Measurements from ENCODE around the gene RLIM.

RLIM gene

DNA sequence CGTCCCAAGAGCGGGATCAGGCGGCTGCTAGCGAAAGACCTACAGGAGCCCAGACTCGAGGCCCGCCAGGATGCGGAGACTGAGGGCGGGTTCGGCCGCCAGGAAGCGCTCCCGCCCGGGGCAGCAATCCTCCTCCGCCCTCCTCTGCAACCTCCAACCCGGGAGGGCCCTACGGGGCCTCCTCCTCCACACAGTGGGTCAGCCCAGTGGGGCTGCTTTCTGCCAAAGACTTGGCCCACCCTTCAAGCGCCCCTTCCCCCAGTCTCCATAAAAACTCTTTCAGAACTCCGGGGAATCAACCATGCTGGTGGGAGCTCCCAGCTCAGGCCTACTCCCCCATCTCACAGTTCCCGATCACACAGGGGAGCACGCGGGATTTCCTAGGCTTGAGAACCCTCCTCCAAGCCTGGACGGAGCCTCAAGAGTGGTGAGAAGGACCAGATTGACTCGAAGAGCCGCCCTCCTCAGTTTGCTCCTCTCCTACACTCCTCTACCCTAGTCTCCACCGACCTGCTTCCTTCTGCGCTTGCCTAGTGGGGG lies 77.5 kb downstream of the RLIM start:
- in situ Hi-C loops (cut with MboI; ENCODE audit: low sequenced_read_pairs) = no loop called here

DNA sequence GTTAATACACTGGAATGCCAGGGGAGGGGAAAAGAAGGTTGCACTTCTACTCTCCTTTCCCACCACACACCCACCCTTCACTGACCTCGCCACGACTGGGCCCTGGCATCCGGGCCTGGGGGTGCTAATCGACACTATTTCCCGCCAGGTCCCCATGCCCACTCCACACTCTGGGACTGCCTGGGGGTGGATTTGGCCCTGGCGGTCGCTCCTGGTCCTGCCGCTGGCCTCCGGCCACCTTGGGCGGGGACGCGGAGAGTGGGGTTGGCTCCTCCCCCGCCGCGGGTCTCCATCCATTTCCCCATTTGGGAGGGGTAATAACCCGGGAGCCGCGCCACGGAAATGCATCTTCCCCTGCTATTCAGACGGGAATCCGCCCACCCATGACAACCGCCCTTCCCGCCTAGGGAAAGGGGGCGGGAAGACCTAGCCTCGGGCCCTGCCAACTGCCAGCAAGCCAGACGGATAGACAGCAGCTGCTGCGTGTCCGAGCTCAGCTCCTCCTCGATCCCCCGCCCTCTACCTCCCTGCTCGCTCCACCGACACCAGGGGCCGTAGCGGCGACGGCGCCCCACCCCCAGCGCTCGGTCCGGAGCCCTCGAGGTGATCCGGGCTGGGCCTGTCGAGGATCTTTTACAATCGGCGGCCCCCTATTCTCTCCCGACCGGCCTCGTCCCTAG lies 78.1 kb downstream of the RLIM start:
- in situ Hi-C loops (cut with MboI; ENCODE audit: low sequenced_read_pairs) = no loop called here

- in situ Hi-C loops (cut with MboI; ENCODE audit: low sequenced_read_pairs) = no loop called here
Measured at GRCh38 chrX:74535408-74536151, 78.8 kb downstream of the RLIM start.

All from HL-60/S4 treated with phorbol 12-myristate 13-acetate at 8.2 ng/mL for 4 days and 3 days (cell line).